Suprapubic skin (tissue), 4 donors: ENCODE results near the gene SLC6A19. TPM values are rescaled to one million over a fixed set of nuclear protein-coding genes. Genes with fewer than 3 reads are reported as not detected.
A peak's percentile ranks its signal among the peaks of the same experiment; 100 is the strongest.

ENCODE experiments used
- DNase-seq, 2 donors: peaks; one replicate each; pipeline ENCODE4 v3.0.0-alpha.2; 2019; ENCODE audit warnings: low spot score in 2 of 2
- H3K27ac ChIP-seq: fragments of 200-600 bp; sonication (generic); one replicate; pipeline ENCODE4 v1.5.1; 2019
- H3K27me3 ChIP-seq: fragments of 200-600 bp; sonication (generic); one replicate; pipeline ENCODE4 v1.5.1; 2019
- H3K36me3 ChIP-seq: fragments of 200-600 bp; sonication (generic); one replicate; pipeline ENCODE4 v1.5.1; 2019
- H3K4me1 ChIP-seq: fragments of 200-600 bp; sonication (generic); one replicate; pipeline ENCODE4 v1.5.1; 2019
- H3K4me3 ChIP-seq: fragments of 200-600 bp; sonication (generic); one replicate; pipeline ENCODE4 v1.5.1; 2019; ENCODE audit warnings: mild to moderate bottlenecking
- H3K9me3 ChIP-seq: fragments of 200-600 bp; sonication (generic); one replicate; pipeline ENCODE4 v1.5.1; 2019
- CTCF ChIP-seq, 2 donors: fragments of 200-600 bp in 1 of 2; fragments of 450-650 bp in 1 of 2; sonication (generic) in 1 of 2; IDR thresholded peaks; one replicate each; pipeline ENCODE4 v1.5.1; 2016 to 2019; ENCODE audit warnings: antibody characterized with exemption in 2 of 2, mild to moderate bottlenecking in 1 of 2, moderate library complexity in 1 of 2
- EP300 ChIP-seq: sonication (generic); formaldehyde crosslinking; IDR thresholded peaks from one replicate; pipeline ENCODE4 v1.6.1; 2017; ENCODE audit warnings: antibody characterized with exemption
- POLR2A ChIP-seq, 2 donors: fragments of 450-650 bp; IDR thresholded peaks; one replicate each; pipeline ENCODE4 v1.6.1; 2017; ENCODE audit warnings: antibody characterized with exemption in 2 of 2, mild to moderate bottlenecking in 2 of 2, moderate library complexity in 2 of 2
- POLR2AphosphoS5 ChIP-seq, 3 donors: sonication (generic); formaldehyde crosslinking; IDR thresholded peaks; one replicate each; pipeline ENCODE4 v1.6.1; 2017; ENCODE audit warnings: antibody characterized with exemption in 3 of 3
- WGBS: methylation state at CpG from one replicate; pipeline ENCODE4 v1.1.5; 2018; 5-methylcytosine and 5-hydroxymethylcytosine counted together
- total RNA-seq, 4 donors: library from RNA; depleted of rRNA; stranded (reverse); fragments of >200 nt; gene quantifications; one replicate each; pipeline ENCODE4 v1.1.0, GENCODE V29; 2016

Gene SLC6A19
- under 1 TPM in 1 of 4 donors, not detected in 3; 0.23 TPM for total RNA-seq

GRCh38 chr5:1201327-1202025, at the start of gene SLC6A19:
SLC6A19 (plus strand) TSS chr5:1201595; CDS start chr5:1201651, 56 bp downstream.
- no peak for TF ChIP-seq EP300
- no peak for TF ChIP-seq POLR2AphosphoS5 (IDR thresholded peaks at IDR 0.05)
- TF ChIP-seq POLR2A (IDR thresholded peaks at IDR 0.05), result no peak
- TF ChIP-seq CTCF (IDR thresholded peaks at IDR 0.05), result no peak
- peaks cover 94% of the 10 kb centered on the region for H3K27me3 ChIP-seq
- H3K4me1 ChIP-seq, result no peaks in the 10 kb centered on the region
- WGBS, result no CpG with 5 or more reads among the region's 51 CpGs
- no peak within 1 kb of the TSS for H3K27ac ChIP-seq
- no peaks in the 10 kb centered on the region for H3K9me3 ChIP-seq
- DNase-seq, result no peak
- no peaks in the 10 kb centered on the region for H3K36me3 ChIP-seq
- H3K4me3 ChIP-seq, result no peak within 1 kb of the TSS

GRCh38 chr5:1152156-1152555, 49.2 kb upstream of the SLC6A19 start:
- no peaks in the 10 kb centered on the region for H3K36me3 ChIP-seq
- H3K9me3 ChIP-seq, result no peaks in the 10 kb centered on the region
- H3K27ac ChIP-seq, result peak overlapping the region; percentile 7
- no peak for TF ChIP-seq EP300
- TF ChIP-seq CTCF (IDR thresholded peaks at IDR 0.05), result no peak
- TF ChIP-seq POLR2A (IDR thresholded peaks at IDR 0.05), result no peak
- TF ChIP-seq POLR2AphosphoS5 (IDR thresholded peaks at IDR 0.05), result no peak
- DNase-seq, result no peak
- 28% methylated on average over 6 of the region's 10 CpGs for WGBS
- H3K4me3 ChIP-seq, result no peak overlapping the region
- peaks cover 13% of the 10 kb centered on the region for H3K4me1 ChIP-seq
- H3K27me3 ChIP-seq, result peaks cover 56% of the 10 kb centered on the region

GRCh38 chr5:1152771-1153282, 48.6 kb upstream of the SLC6A19 start:
- TF ChIP-seq CTCF (IDR thresholded peaks at IDR 0.05), result no peak
- peaks cover 13% of the 10 kb centered on the region for H3K4me1 ChIP-seq
- no peaks in the 10 kb centered on the region for H3K9me3 ChIP-seq
- no peak overlapping the region for H3K4me3 ChIP-seq
- H3K27me3 ChIP-seq, result peaks cover 56% of the 10 kb centered on the region
- H3K36me3 ChIP-seq, result no peaks in the 10 kb centered on the region
- peak overlapping the region; percentile 34 for H3K27ac ChIP-seq
- 68% methylated on average over 11 of the region's 15 CpGs for WGBS
- DNase-seq, result no peak

GRCh38 chr5:1153428-1153827, 48.0 kb upstream of the SLC6A19 start:
- no peaks in the 10 kb centered on the region for H3K9me3 ChIP-seq
- H3K27me3 ChIP-seq, result peaks cover 56% of the 10 kb centered on the region
- no peaks in the 10 kb centered on the region for H3K36me3 ChIP-seq
- 84% methylated on average over 7 of the region's 12 CpGs for WGBS
- no peak for TF ChIP-seq POLR2A (IDR thresholded peaks at IDR 0.05)
- TF ChIP-seq POLR2AphosphoS5 (IDR thresholded peaks at IDR 0.05), result no peak
- no peak for TF ChIP-seq EP300
- TF ChIP-seq CTCF (IDR thresholded peaks at IDR 0.05), result no peak
- H3K4me3 ChIP-seq, result no peak overlapping the region
- H3K27ac ChIP-seq, result peak overlapping the region; percentile 34
- DNase-seq, result no peak
- H3K4me1 ChIP-seq, result peaks cover 13% of the 10 kb centered on the region

- peak overlapping the region; percentile 46 for H3K4me3 ChIP-seq
- TF ChIP-seq EP300 (no peak), POLR2A (IDR thresholded peaks at IDR 0.05) (no peak), POLR2AphosphoS5 (IDR thresholded peaks at IDR 0.05) (no peak), CTCF (IDR thresholded peaks at IDR 0.05) (no peak)
These were observed 46.0 kb upstream of the SLC6A19 start for GRCh38 chr5:1155191-1156032.

More at GRCh38 chr5:1155191-1156032, 46.0 kb upstream of the SLC6A19 start:
- H3K9me3 ChIP-seq, result no peaks in the 10 kb centered on the region
- peaks cover 63% of the 10 kb centered on the region for H3K27me3 ChIP-seq
- peaks cover 13% of the 10 kb centered on the region for H3K4me1 ChIP-seq
- no peak for DNase-seq
- peak overlapping the region; percentile 80 for H3K27ac ChIP-seq
- H3K36me3 ChIP-seq, result no peaks in the 10 kb centered on the region
- WGBS, result 14% methylated on average over 6 of the region's 98 CpGs
